ENCODE data around the gene EML4.

- TF ChIP-seq, protein P1, sequence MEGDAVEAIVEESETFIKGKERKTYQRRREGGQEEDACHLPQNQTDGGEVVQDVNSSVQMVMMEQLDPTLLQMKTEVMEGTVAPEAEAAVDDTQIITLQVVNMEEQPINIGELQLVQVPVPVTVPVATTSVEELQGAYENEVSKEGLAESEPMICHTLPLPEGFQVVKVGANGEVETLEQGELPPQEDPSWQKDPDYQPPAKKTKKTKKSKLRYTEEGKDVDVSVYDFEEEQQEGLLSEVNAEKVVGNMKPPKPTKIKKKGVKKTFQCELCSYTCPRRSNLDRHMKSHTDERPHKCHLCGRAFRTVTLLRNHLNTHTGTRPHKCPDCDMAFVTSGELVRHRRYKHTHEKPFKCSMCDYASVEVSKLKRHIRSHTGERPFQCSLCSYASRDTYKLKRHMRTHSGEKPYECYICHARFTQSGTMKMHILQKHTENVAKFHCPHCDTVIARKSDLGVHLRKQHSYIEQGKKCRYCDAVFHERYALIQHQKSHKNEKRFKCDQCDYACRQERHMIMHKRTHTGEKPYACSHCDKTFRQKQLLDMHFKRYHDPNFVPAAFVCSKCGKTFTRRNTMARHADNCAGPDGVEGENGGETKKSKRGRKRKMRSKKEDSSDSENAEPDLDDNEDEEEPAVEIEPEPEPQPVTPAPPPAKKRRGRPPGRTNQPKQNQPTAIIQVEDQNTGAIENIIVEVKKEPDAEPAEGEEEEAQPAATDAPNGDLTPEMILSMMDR (IDR thresholded peaks at IDR 0.05): no peak
- TF ChIP-seq POLR2AphosphoS5 (IDR thresholded peaks at IDR 0.05) (no peak), POLR2A (IDR thresholded peaks at IDR 0.05) (no peak)
Observed at GRCh38 chr2:42249284-42249683, 80.1 kb downstream of the EML4 start.
